GM19372 (cell line): ENCODE measurements around the gene TTLL8.
A peak's percentile ranks its signal among the peaks of the same experiment; 100 is the strongest.

Source experiments
- ATAC-seq: cut with Tn5 transposase; IDR thresholded peaks from one replicate; pipeline ENCODE4 v1.9.1; 2021; ENCODE audit warnings: mild to moderate bottlenecking, low read depth, moderate library complexity; ENCODE audit not compliant: unreplicated experiment

TTLL8 gene

GRCh38 chr22:49970528-49971231, 87.4 kb downstream of the TTLL8 start:
- ATAC-seq: peak; percentile 71

GRCh38 chr22:49969751-49970527, 88.2 kb downstream of the TTLL8 start:
- no peak for ATAC-seq

DNA sequence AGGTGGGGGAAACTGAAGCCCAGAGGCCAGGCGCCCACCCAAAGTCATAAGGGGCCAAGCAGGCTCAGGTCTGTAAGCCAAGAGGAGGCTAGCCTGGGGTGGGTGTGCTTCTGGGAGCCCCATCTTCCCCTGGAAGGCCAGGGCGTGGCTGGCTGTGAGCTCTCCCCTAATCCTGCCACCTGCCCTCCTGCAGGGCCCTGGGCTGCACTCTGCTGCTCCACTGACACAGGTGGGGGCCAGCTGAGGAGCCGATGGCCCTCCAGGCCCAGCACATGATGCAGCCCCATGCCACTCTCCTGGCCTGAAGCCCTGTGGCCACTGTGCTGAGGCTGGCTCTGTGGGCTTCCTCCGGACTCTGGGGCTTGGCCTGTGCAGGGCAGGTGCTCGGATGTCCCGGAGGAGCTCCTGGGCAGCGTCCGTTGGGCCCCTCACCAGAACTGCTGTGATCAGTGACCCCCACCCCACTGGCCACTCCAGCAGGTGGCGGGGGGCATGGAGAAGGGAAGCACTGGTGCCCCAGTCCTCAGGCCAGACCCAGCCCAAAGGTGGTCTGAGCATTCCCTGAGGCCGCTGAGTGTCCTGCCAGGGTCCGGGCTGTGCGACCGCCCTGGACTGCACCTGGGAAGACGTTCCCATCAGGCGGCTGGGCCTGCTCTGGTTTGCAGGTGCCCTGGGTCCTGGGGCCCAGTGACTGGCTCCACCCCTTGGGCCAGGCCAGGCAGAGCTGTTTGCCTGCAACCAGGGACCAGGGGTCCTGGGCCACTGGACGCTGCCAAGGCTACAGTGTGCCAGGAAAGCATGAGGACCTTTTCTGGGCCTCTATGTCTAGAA, 89.1 kb downstream of the TTLL8 start:
- no peak for ATAC-seq
